Measurements from ENCODE around the gene NRIP2. TPM values are rescaled to one million over a fixed set of nuclear protein-coding genes. Genes with fewer than 3 reads are reported as not detected.

Gene NRIP2
- total RNA-seq, 1 experiment from 2014 or later, result 0.15 TPM

GRCh38 chr12:2823483-2823882, 11.4 kb downstream of the NRIP2 start:
- no peak overlapping the region for H4K5ac ChIP-seq (ENCODE audit: insufficient read length, low read depth, low read length)

More at GRCh38 chr12:2823483-2823882, 11.4 kb downstream of the NRIP2 start:
- Mint-ChIP-seq H3K36me3 (ENCODE audit: insufficient read depth in 1 of 3, low read depth in 3 of 3) (peaks cover 35 to 84% (median 76%) of the 10 kb centered on the region in 3 experiments), H3K4me1 (peaks cover 50 to 53% of the 10 kb centered on the region in 2 experiments), H3K27me3 (ENCODE audit: low read depth) (no peaks in the 10 kb centered on the region), H3K4me3 (no peak overlapping the region), H3K9me3 (no peaks in the 10 kb centered on the region; a peak in 1 of 5 replicates), H3K27ac (peak overlapping the region in 1 of 3 experiments; percentile 60; a peak in 3 of 7 replicates)
- Histone ChIP-seq H3K79me2 (ENCODE audit: insufficient read depth, low read length) (no peaks in the 10 kb centered on the region), H3K56ac (ENCODE audit: insufficient read length, low read depth, low read length) (no peak overlapping the region), H4K20me1 (ENCODE audit: control insufficient read depth, insufficient read depth, insufficient read length) (no peaks in the 10 kb centered on the region), H3K18ac (ENCODE audit: insufficient read length, low read depth, low read length) (no peak overlapping the region), H3K27ac (ENCODE audit: insufficient read length, low read depth, low read length) (no peak overlapping the region), H4K91ac (ENCODE audit: insufficient read length, low read depth, low read length) (no peak overlapping the region), H3T11ph (ENCODE audit: low read length) (no peak overlapping the region), H3K9ac (ENCODE audit: extremely low read depth, insufficient read length, low read length) (no peak overlapping the region), H4K8ac (replicated peaks; ENCODE audit: insufficient read length, low read depth, low read length) (no peak overlapping the region), H3K23ac (ENCODE audit: insufficient read length, low read depth, low read length) (no peak overlapping the region), H2AK5ac (ENCODE audit: insufficient read length, low read length) (no peak overlapping the region), H2BK120ac (ENCODE audit: low read depth, low read length, poor library complexity, severe bottlenecking) (no peak overlapping the region), H3K4me2 (ENCODE audit: insufficient read depth, insufficient read length, low read length) (no peak overlapping the region), H2BK12ac (ENCODE audit: insufficient read length, low read depth, low read length) (no peak overlapping the region), H3K23me2 (ENCODE audit: insufficient read length, low read depth, low read length, poor library complexity, severe bottlenecking) (no peaks in the 10 kb centered on the region), H2BK15ac (ENCODE audit: low read depth, low read length) (no peak overlapping the region), H3K14ac (ENCODE audit: insufficient read depth, low read length) (no peak overlapping the region), H3K27me3 (ENCODE audit: insufficient read depth, low read length) (no peaks in the 10 kb centered on the region), H3K4me1 (ENCODE audit: insufficient read depth, low read length) (peaks cover 3% of the 10 kb centered on the region; the same call in 1 of the 2 replicates), H3K79me1 (ENCODE audit: insufficient read depth, low read depth, low read length, poor library complexity, severe bottlenecking) (no peaks in the 10 kb centered on the region), H2BK20ac (ENCODE audit: low read depth, low read length, poor library complexity, severe bottlenecking) (no peak overlapping the region), H2AFZ (ENCODE audit: low read length) (no peak overlapping the region), H3K9me3 (ENCODE audit: control insufficient read depth, low read depth, low read length) (no peaks in the 10 kb centered on the region), H2BK5ac (ENCODE audit: insufficient read length, low read length) (no peak overlapping the region), H3K4ac (ENCODE audit: low read depth, low read length) (no peak overlapping the region)
- WGBS (ENCODE audit: extremely low coverage, insufficient read length, low lambda C conversion rate), result no CpG with 5 or more reads among the region's 7 CpGs
- DNase-seq, result no peak
- TF ChIP-seq, protein P1, sequence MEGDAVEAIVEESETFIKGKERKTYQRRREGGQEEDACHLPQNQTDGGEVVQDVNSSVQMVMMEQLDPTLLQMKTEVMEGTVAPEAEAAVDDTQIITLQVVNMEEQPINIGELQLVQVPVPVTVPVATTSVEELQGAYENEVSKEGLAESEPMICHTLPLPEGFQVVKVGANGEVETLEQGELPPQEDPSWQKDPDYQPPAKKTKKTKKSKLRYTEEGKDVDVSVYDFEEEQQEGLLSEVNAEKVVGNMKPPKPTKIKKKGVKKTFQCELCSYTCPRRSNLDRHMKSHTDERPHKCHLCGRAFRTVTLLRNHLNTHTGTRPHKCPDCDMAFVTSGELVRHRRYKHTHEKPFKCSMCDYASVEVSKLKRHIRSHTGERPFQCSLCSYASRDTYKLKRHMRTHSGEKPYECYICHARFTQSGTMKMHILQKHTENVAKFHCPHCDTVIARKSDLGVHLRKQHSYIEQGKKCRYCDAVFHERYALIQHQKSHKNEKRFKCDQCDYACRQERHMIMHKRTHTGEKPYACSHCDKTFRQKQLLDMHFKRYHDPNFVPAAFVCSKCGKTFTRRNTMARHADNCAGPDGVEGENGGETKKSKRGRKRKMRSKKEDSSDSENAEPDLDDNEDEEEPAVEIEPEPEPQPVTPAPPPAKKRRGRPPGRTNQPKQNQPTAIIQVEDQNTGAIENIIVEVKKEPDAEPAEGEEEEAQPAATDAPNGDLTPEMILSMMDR (conservative IDR thresholded peaks at IDR 0.05), result no peak

Data from H9 (cell line).